ENCODE measurements around the gene GPR158.
A peak's percentile ranks its signal among the peaks of the same experiment; 100 is the strongest.

GPR158 gene

DNA sequence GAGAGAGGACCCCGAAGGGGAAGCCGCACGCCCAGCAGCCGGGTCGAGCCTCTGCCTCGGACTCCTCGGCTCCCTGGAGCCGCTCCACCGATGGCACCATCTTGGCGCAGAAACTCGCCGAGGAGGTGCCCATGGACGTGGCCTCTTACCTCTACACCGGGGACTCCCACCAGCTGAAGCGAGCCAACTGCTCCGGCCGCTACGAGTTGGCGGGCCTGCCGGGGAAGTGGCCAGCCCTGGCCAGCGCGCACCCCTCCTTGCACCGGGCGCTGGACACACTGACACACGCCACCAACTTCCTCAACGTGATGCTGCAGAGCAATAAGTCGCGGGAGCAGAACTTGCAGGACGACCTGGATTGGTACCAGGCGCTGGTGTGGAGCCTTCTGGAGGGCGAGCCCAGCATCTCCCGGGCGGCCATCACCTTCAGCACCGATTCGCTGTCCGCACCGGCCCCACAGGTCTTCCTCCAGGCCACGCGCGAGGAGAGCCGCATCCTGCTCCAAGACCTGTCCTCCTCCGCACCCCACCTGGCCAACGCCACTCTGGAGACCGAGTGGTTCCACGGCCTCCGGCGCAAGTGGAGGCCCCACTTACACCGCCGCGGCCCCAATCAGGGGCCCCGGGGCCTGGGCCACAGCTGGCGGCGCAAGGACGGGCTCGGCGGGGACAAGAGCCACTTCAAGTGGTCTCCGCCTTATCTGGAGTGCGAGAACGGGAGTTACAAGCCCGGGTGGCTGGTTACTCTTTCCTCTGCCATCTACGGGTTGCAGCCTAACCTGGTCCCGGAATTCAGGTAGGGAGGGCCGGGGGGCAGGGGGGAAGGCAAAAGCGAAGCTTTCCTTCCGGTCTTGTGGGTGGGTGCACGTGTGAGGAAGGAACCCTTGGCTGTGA lies 973 bp downstream of the GPR158 start:
- H2BK5ac ChIP-seq (ENCODE audit: low read depth, low read length, poor library complexity): no peak overlapping the region
- no peaks in the 10 kb centered on the region for H3K79me2 ChIP-seq (ENCODE audit: control insufficient read depth, insufficient read depth, low read length, poor library complexity)
- H4K8ac ChIP-seq (ENCODE audit: low read depth, low read length): no peak overlapping the region
- H3K4me1 ChIP-seq (ENCODE audit: control insufficient read depth in 1 of 2, insufficient read depth in 2 of 2, low read length in 2 of 2): peaks cover 10 to 18% of the 10 kb centered on the region in 2 experiments
- H3K14ac ChIP-seq (ENCODE audit: low read length): no peak overlapping the region
- H2AFZ ChIP-seq (ENCODE audit: insufficient read depth, low read length, poor library complexity): no peak overlapping the region
- H3K23ac ChIP-seq (ENCODE audit: low read length): no peak overlapping the region
- H3K27me3 ChIP-seq (ENCODE audit: insufficient read depth, low read length): peaks cover 26% of the 10 kb centered on the region
- H3K79me1 ChIP-seq (ENCODE audit: low read length): no peaks in the 10 kb centered on the region
- no peaks in the 10 kb centered on the region for H3K36me3 ChIP-seq (ENCODE audit: control insufficient read depth in 1 of 2, insufficient read depth in 2 of 2, low read length in 2 of 2)
- H3K27ac ChIP-seq (ENCODE audit: low read depth, low read length): no peak overlapping the region
- H3K9me3 ChIP-seq (ENCODE audit: insufficient read depth, low read depth, low read length): peaks cover 4% of the 10 kb centered on the region
- H3K9ac ChIP-seq (ENCODE audit: low read length): no peak overlapping the region
- H3K4ac ChIP-seq (ENCODE audit: low read depth, low read length): no peak overlapping the region
- H4K12ac ChIP-seq (ENCODE audit: low read depth, low read length): no peak overlapping the region
- peak in 1 of 2 donors; percentile 15 for DNase-seq
- H3K4me3 ChIP-seq (ENCODE audit: low read depth, low read length): peak overlapping the region; percentile 26
- peak overlapping the region; percentile 88 for H3K4me2 ChIP-seq (ENCODE audit: low read length)
- no peak overlapping the region for H4K91ac ChIP-seq (ENCODE audit: low read depth, low read length)
- no peak overlapping the region for H2BK12ac ChIP-seq (ENCODE audit: low read length)
- no peak overlapping the region for H2BK120ac ChIP-seq (ENCODE audit: insufficient read depth, low read length, poor library complexity)
- no peak overlapping the region for H3K18ac ChIP-seq (ENCODE audit: low read length)
- no peak overlapping the region for H2AK5ac ChIP-seq (ENCODE audit: low read length)
- WGBS (ENCODE audit: extremely low coverage, insufficient coverage, insufficient read length): no CpG with 5 or more reads among the region's 66 CpGs

DNA sequence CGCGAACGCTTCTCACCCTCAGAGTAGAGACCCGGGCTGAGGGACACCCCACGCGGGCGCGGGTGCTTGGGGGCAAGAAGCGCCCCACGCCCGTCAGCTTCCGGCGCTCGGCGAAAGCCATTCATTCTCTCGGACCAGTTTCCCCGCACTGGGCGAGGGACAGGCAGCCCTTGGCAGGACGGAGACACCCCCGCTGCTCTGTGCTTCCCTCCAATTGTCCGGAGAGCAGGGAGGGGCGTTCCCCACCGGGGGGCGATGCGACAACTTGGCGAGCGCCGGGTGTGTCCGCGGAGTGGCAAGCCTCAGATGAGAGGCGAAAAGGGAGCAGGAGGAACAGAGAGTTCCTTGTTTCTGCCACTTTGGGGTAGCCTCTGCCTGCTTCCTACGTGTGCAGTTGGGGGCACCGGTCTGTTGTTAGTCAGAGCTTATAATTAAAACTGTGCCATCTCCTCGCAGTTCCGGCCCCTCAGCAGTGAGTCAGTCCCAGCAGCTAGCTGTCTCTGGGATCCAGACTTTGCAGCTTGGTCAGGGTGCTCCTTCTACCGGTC lies 1.7 kb downstream of the GPR158 start:
- Histone ChIP-seq H3K27ac (ENCODE audit: low read depth, low read length) (no peak overlapping the region), H2AK5ac (ENCODE audit: low read length) (no peak overlapping the region), H3K36me3 (ENCODE audit: control insufficient read depth in 1 of 2, insufficient read depth in 2 of 2, low read length in 2 of 2) (no peaks in the 10 kb centered on the region), H3K27me3 (ENCODE audit: insufficient read depth, low read length) (peaks cover 26% of the 10 kb centered on the region), H3K4me3 (ENCODE audit: low read depth, low read length) (peak overlapping the region; percentile 26), H3K79me1 (ENCODE audit: low read length) (no peaks in the 10 kb centered on the region), H3K4me2 (ENCODE audit: low read length) (peak overlapping the region; percentile 88), H4K12ac (ENCODE audit: low read depth, low read length) (no peak overlapping the region), H3K79me2 (ENCODE audit: control insufficient read depth, insufficient read depth, low read length, poor library complexity) (no peaks in the 10 kb centered on the region), H2BK5ac (ENCODE audit: low read depth, low read length, poor library complexity) (no peak overlapping the region), H3K18ac (ENCODE audit: low read length) (no peak overlapping the region), H3K9ac (ENCODE audit: low read length) (no peak overlapping the region), H4K91ac (ENCODE audit: low read depth, low read length) (no peak overlapping the region), H3K9me3 (ENCODE audit: insufficient read depth, low read depth, low read length) (peaks cover 4% of the 10 kb centered on the region), H3K4me1 (ENCODE audit: control insufficient read depth in 1 of 2, insufficient read depth in 2 of 2, low read length in 2 of 2) (peaks cover 10 to 18% of the 10 kb centered on the region in 2 experiments), H2BK12ac (ENCODE audit: low read length) (no peak overlapping the region), H2AFZ (ENCODE audit: insufficient read depth, low read length, poor library complexity) (no peak overlapping the region), H3K4ac (ENCODE audit: low read depth, low read length) (no peak overlapping the region), H3K14ac (ENCODE audit: low read length) (no peak overlapping the region), H4K8ac (ENCODE audit: low read depth, low read length) (no peak overlapping the region), H2BK120ac (ENCODE audit: insufficient read depth, low read length, poor library complexity) (no peak overlapping the region), H3K23ac (ENCODE audit: low read length) (no peak overlapping the region)
- DNase-seq: no peak
- WGBS (ENCODE audit: extremely low coverage, insufficient coverage, insufficient read length): no CpG with 5 or more reads among the region's 36 CpGs

DNA sequence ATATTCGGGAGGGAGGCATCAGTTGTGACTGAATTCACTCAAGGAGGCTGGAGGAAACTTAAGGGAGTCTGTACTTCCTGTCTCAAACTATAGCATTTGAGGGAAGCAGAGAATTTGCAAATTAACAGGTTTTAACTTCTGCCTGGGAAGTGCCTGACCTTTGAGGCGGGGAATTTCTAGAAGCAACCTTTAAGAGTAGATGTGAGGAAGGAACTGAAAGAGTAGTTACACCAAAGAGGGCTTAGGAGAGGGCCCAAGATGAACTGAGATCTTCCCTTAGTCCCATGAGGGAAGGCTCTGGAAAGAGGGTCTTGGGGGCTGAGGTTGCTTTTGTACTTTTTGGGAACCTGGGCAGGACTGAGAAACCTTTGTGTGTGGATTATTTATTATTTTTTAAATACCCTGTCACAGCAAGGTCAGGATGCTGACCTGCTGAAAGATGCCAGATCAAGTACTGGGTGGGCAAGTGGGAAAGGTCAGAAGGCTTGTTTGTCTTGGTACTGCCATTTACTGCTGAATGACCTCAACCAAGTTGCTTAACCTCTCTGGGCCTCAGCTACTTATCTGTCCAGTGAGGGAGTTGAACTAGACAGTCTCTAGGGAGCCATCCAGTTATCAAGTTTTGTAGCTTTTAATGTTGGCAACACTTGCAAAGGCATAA lies 2.4 kb downstream of the GPR158 start:
- H3K4me2 ChIP-seq (ENCODE audit: low read length): peak overlapping the region; percentile 88
- peaks cover 4% of the 10 kb centered on the region for H3K9me3 ChIP-seq (ENCODE audit: insufficient read depth, low read depth, low read length)
- no peak overlapping the region for H4K8ac ChIP-seq (ENCODE audit: low read depth, low read length)
- H3K36me3 ChIP-seq (ENCODE audit: control insufficient read depth in 1 of 2, insufficient read depth in 2 of 2, low read length in 2 of 2): no peaks in the 10 kb centered on the region
- no peaks in the 10 kb centered on the region for H3K79me2 ChIP-seq (ENCODE audit: control insufficient read depth, insufficient read depth, low read length, poor library complexity)
- no peak overlapping the region for H2AFZ ChIP-seq (ENCODE audit: insufficient read depth, low read length, poor library complexity)
- H3K14ac ChIP-seq (ENCODE audit: low read length): no peak overlapping the region
- no peak overlapping the region for H3K4me3 ChIP-seq (ENCODE audit: low read depth, low read length)
- H3K18ac ChIP-seq (ENCODE audit: low read length): no peak overlapping the region
- DNase-seq: no peak
- H3K9ac ChIP-seq (ENCODE audit: low read length): no peak overlapping the region
- H3K4me1 ChIP-seq (ENCODE audit: control insufficient read depth in 1 of 2, insufficient read depth in 2 of 2, low read length in 2 of 2): peaks cover 10 to 18% of the 10 kb centered on the region in 2 experiments
- no peak overlapping the region for H3K23ac ChIP-seq (ENCODE audit: low read length)
- peaks cover 26% of the 10 kb centered on the region for H3K27me3 ChIP-seq (ENCODE audit: insufficient read depth, low read length)
- H2BK5ac ChIP-seq (ENCODE audit: low read depth, low read length, poor library complexity): no peak overlapping the region
- H4K12ac ChIP-seq (ENCODE audit: low read depth, low read length): no peak overlapping the region
- no CpG with 5 or more reads among the region's 2 CpGs for WGBS (ENCODE audit: extremely low coverage, insufficient coverage, insufficient read length)
- no peak overlapping the region for H3K27ac ChIP-seq (ENCODE audit: low read depth, low read length)
- no peak overlapping the region for H2AK5ac ChIP-seq (ENCODE audit: low read length)
- no peak overlapping the region for H4K91ac ChIP-seq (ENCODE audit: low read depth, low read length)
- no peak overlapping the region for H2BK12ac ChIP-seq (ENCODE audit: low read length)
- no peak overlapping the region for H2BK120ac ChIP-seq (ENCODE audit: insufficient read depth, low read length, poor library complexity)
- no peak overlapping the region for H3K4ac ChIP-seq (ENCODE audit: low read depth, low read length)
- no peaks in the 10 kb centered on the region for H3K79me1 ChIP-seq (ENCODE audit: low read length)

GRCh38 chr10:25177754-25178135 lies 2.9 kb downstream of the GPR158 start:
- H3K36me3 ChIP-seq (ENCODE audit: control insufficient read depth in 1 of 2, insufficient read depth in 2 of 2, low read length in 2 of 2): no peaks in the 10 kb centered on the region
- no peak overlapping the region for H4K12ac ChIP-seq (ENCODE audit: low read depth, low read length)
- H3K14ac ChIP-seq (ENCODE audit: low read length): no peak overlapping the region
- no peak overlapping the region for H4K8ac ChIP-seq (ENCODE audit: low read depth, low read length)
- H3K18ac ChIP-seq (ENCODE audit: low read length): no peak overlapping the region
- no peak for DNase-seq
- H3K9me3 ChIP-seq (ENCODE audit: insufficient read depth, low read depth, low read length): peaks cover 4% of the 10 kb centered on the region
- H3K4me1 ChIP-seq (ENCODE audit: control insufficient read depth in 1 of 2, insufficient read depth in 2 of 2, low read length in 2 of 2): peaks cover 10 to 18% of the 10 kb centered on the region in 2 experiments
- H2AK5ac ChIP-seq (ENCODE audit: low read length): no peak overlapping the region
- no CpG with 5 or more reads among the region's 2 CpGs for WGBS (ENCODE audit: extremely low coverage, insufficient coverage, insufficient read length)
- H3K4ac ChIP-seq (ENCODE audit: low read depth, low read length): no peak overlapping the region
- no peak overlapping the region for H3K23ac ChIP-seq (ENCODE audit: low read length)
- H4K91ac ChIP-seq (ENCODE audit: low read depth, low read length): no peak overlapping the region
- H3K4me3 ChIP-seq (ENCODE audit: low read depth, low read length): no peak overlapping the region
- H2BK5ac ChIP-seq (ENCODE audit: low read depth, low read length, poor library complexity): no peak overlapping the region
- no peaks in the 10 kb centered on the region for H3K79me2 ChIP-seq (ENCODE audit: control insufficient read depth, insufficient read depth, low read length, poor library complexity)
- H2BK12ac ChIP-seq (ENCODE audit: low read length): no peak overlapping the region
- peaks cover 26% of the 10 kb centered on the region for H3K27me3 ChIP-seq (ENCODE audit: insufficient read depth, low read length)
- no peak overlapping the region for H3K4me2 ChIP-seq (ENCODE audit: low read length)
- no peak overlapping the region for H2AFZ ChIP-seq (ENCODE audit: insufficient read depth, low read length, poor library complexity)
- H3K9ac ChIP-seq (ENCODE audit: low read length): no peak overlapping the region
- H2BK120ac ChIP-seq (ENCODE audit: insufficient read depth, low read length, poor library complexity): no peak overlapping the region
- H3K27ac ChIP-seq (ENCODE audit: low read depth, low read length): no peak overlapping the region
- H3K79me1 ChIP-seq (ENCODE audit: low read length): no peaks in the 10 kb centered on the region

All from trophoblast cell (in vitro differentiated cells and primary cell).